SH-SY5Y (cell line): ENCODE measurements around the gene CCL19.
A peak's percentile ranks its signal among the peaks of the same experiment; 100 is the strongest.

Experiments
- GATA2 ChIP-seq: IDR thresholded peaks from 2 replicates; pipeline ENCODE4 v1.6.1; 2011; ENCODE audit warnings: mild to moderate bottlenecking, low read depth, low read length
- GATA3 ChIP-seq: IDR thresholded peaks from 2 replicates; pipeline ENCODE4 v1.6.1; 2011; ENCODE audit warnings: low read depth, mild to moderate bottlenecking, low read length, moderate library complexity

Gene CCL19

GRCh38 chr9:34656992-34657391 lies 34.1 kb downstream of the CCL19 start:
- no peak for TF ChIP-seq GATA3
- TF ChIP-seq GATA2, result no peak

- TF ChIP-seq GATA3 (no peak), GATA2 (no peak)
These were observed 35.7 kb downstream of the CCL19 start for GRCh38 chr9:34655394-34655793.

GRCh38 chr9:34654323-34655051 lies 36.6 kb downstream of the CCL19 start:
- peak; percentile 87 for TF ChIP-seq GATA2
- TF ChIP-seq GATA3, result no peak

DNA sequence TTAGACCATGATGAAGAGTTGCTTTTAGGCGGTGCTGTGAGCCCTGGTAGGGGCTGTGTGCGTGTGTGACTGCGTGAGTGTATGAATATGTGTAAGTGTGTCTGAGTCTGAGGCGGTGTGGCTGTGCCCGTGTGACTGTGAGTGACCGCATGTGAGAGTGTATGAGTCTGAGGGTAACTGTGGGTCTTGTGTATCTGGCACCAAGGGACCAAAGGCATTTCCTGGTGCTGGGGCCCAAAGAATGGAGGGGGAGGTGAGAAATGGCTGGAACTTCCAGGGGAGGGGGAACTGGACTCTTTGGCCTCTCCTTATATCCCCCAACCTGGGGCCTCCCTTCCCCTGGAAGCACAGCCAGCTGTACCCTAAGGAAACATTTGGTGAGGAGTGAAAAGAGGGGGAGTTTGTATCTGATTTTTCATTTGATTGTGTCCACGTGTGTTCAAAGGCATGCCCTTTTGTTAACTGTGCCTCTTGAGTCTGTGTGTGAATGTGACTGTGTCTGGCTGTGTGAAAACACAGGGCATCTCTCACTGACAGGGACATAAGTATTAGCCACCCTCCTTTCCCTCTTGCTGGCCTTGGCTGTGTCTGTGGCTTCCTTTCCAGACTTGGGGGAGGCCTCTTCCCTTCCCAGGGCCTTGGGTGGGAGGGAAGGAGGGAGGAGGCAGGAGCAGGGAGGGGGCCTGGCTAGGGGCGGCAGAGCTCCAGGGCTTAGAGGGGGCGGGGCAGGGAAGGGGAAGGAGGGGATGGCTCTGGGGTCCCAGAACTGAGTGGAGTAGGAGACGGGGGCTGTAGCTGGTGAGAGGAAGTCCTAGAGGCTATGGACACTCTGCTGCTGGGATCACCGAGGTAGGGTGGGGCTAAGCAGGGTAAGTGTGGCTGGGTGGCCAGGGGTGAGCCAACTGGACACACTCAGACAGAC lies 37.7 kb downstream of the CCL19 start:
- TF ChIP-seq GATA3, result no peak
- no peak for TF ChIP-seq GATA2

DNA sequence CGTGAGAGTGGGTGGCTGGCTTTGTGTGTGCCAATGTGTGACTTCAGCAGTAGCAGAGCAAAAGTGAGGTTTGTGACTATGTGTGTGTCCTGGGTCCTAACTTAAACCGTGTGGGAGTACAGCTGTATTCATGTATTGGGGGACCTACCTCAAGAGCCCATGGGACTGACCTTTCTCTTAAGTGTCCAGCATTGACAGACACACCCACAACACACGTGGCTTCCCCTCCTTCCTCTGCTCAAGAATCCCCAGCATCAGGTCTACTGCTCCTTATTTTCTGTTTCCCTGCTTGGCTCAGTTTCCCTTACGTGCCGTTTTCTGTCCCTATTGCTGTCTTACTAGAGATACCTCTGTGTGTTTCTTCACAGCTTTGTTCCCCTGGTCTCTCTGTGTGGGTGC lies 38.5 kb downstream of the CCL19 start:
- TF ChIP-seq GATA3 (no peak), GATA2 (no peak)

GRCh38 chr9:34651876-34652601 lies 39.0 kb downstream of the CCL19 start, which contains the start of gene IL11RA:
TSS of gene IL11RA (plus strand) at chr9:34652185. CDS start at chr9:34655218, 3,033 bp downstream.
- TF ChIP-seq GATA2 (no peak), GATA3 (no peak)

- no peak for TF ChIP-seq GATA2
- no peak for TF ChIP-seq GATA3
These were observed 39.8 kb downstream of the CCL19 start for GRCh38 chr9:34651321-34651720.

DNA sequence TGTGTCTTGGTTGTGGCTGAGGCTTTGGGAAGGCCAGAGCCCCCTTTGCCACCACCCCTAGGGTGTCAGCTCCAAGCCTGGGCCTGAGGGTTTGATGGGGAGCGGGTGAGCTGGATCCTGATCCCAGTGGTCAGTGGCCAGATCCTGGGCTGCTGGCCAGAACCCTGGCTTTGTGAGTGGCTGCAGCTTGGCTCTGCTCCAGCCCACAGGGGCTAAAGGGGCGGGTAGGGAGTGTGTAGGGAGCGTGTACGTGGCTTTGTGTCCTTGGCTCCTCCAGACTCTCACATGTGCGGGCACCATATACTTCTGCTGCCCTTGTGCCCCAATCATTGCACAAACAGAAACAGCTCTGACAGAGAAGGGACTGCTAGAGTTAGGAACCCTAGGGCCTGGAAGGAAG lies 40.3 kb downstream of the CCL19 start:
- TF ChIP-seq GATA2 (no peak), GATA3 (no peak)

DNA sequence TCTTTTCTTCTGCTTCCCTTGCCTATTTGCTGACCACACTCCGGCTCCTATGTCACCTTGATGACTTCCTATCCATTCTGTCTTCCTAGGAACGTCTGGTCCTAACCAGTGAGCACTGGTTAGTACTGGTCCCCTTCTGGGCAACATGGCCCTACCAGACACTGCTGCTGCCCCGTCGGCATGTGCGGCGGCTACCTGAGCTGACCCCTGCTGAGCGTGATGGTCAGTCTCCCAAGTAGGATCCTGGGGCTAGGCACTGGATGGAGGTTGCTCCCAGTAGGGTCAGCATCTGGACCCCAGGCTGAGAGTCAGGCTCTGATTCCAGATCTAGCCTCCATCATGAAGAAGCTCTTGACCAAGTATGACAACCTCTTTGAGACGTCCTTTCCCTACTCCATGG lies 42.4 kb downstream of the CCL19 start:
- TF ChIP-seq GATA2, result no peak
- no peak for TF ChIP-seq GATA3

DNA sequence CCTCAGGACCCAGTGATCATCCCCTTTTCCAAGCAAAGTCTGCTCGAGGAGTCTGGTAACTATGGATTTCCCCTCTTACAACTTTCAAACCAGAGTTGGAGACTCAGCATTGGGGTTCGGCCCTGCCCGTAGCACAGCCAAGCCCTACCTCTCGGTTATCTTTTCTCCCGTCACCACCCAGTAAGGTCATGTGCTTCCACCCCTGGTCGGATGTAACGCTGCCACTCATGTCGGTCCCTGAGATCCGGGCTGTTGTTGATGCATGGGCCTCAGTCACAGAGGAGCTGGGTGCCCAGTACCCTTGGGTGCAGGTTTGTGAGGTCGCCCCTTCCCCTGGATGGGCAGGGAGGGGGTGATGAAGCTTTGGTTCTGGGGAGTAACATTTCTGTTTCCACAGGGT lies 43.4 kb downstream of the CCL19 start:
- TF ChIP-seq GATA3 (no peak), GATA2 (no peak)

- TF ChIP-seq GATA2 (no peak), GATA3 (no peak)
These were observed 44.0 kb downstream of the CCL19 start for GRCh38 chr9:34647084-34647403.

DNA sequence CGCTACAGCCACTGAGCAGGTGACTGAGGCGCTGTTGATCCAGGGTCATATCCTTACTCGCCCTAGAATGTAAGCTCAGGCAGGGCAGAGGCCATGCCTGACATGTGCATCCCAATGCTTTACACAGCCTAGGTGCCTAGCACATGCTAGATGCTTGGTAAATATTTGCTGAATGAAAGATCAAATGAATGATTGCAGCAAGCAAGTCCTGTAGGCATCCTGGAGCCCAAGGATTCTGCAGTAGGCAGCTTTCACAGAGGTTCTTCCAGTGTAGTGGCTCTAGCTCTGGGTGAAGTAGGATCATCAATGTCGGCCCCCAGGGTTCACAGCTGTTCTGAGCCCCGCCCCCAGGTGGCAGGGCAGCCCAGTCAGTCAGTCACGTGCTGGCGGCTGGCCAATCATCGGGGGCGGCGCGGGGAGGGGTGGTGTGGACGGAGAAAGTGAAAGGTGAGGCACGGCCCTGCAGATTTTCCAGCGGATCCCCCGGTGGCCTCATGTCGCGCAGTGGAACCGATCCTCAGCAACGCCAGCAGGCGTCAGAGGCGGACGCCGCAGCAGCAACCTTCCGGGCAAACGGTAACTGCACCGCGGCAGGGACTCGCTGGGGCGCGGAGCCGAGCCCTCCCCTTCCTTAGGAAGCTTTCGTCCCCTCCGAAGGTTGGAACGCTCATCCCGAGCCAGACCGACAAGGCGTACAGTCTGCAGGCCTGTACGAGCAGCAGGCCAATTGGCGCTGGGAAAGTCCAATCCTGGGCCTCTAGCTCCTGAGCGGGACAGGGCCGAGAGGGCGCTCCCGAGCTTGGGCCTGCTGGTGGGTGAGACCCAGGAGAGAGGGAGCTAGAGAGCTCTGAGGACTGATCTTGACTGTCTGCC lies 44.6 kb downstream of the CCL19 start, which contains the start of gene GALT:
GALT (plus strand) TSS at position 465 of the 873 bp plus-strand sequence; CDS start at position 495, 30 bp downstream.
- no peak; the same call in 1 of the 2 replicates for TF ChIP-seq GATA2
- no peak for TF ChIP-seq GATA3

DNA sequence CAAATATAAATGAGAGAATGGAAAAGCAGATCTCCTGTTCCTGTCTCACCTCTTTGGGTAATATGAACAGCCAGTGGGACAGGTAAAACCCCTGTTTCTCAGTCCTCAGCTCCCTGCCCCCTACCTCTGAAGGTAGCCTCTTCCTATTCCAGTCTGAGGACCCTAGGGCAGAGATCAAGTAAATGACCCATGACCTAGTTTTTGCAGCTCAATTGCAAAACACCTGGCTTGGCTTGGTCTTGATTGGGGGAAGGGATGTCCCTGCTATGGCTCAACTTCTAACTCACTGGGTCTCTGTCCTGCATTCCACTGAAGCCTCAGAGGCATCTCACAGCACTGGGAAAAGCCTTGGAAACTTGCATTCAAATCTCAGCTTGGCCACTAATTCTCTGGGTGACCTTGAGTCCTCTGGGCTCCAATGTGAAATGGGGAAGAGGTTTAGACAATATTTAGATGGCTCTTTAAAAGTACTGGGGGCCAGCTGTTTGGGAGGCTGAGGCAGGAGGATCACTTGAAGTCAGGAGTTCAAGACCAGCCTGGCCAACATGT lies 46.2 kb downstream of the CCL19 start:
- TF ChIP-seq GATA3 (no peak), GATA2 (no peak)

- TF ChIP-seq GATA3, result no peak
These were observed 48.4 kb downstream of the CCL19 start for GRCh38 chr9:34642679-34643078.
